ENCODE data around the gene CABP2.
"Not testable (repeated sequence)": the region's sequence is repeated elsewhere in the genome, so short reads cannot be mapped to it uniquely, and the experiment has no call there.

Gene CABP2

GRCh38 chr11:67493548-67494370 lies 29.5 kb downstream of the CABP2 start:
- no peak for FAIRE-seq

GRCh38 chr11:67492801-67493547 lies 30.3 kb downstream of the CABP2 start:
- FAIRE-seq: no peak

GRCh38 chr11:67492069-67492727 lies 31.0 kb downstream of the CABP2 start:
- no peak for FAIRE-seq

GRCh38 chr11:67491276-67492068 lies 31.8 kb downstream of the CABP2 start:
- no peak for FAIRE-seq

GRCh38 chr11:67490727-67491065 lies 32.5 kb downstream of the CABP2 start:
- no peak for FAIRE-seq

GRCh38 chr11:67489885-67490726 lies 33.1 kb downstream of the CABP2 start:
- FAIRE-seq: no peak

- FAIRE-seq: no peak
Observed at GRCh38 chr11:67489203-67489884, 33.9 kb downstream of the CABP2 start.

GRCh38 chr11:67486481-67487195 lies 36.6 kb downstream of the CABP2 start:
- no peak for FAIRE-seq

GRCh38 chr11:67485873-67486361 lies 37.3 kb downstream of the CABP2 start:
- not testable (repeated sequence) for FAIRE-seq

GRCh38 chr11:67484847-67485311 lies 38.4 kb downstream of the CABP2 start:
- FAIRE-seq: no peak

GRCh38 chr11:67483831-67484665 lies 39.2 kb downstream of the CABP2 start:
- no peak for FAIRE-seq

GRCh38 chr11:67482827-67483798 lies 40.1 kb downstream of the CABP2 start, which contains the start of gene AIP:
Gene AIP, plus strand, starts transcription at chr11:67483026. Its CDS starts 133 bp downstream, at chr11:67483159.
- peak; percentile 64 for FAIRE-seq

GRCh38 chr11:67482275-67482826 lies 40.9 kb downstream of the CABP2 start:
- FAIRE-seq: no peak

GRCh38 chr11:67477344-67478050 lies 45.7 kb downstream of the CABP2 start:
- not testable (repeated sequence) for FAIRE-seq

GRCh38 chr11:67476692-67477091 lies 46.6 kb downstream of the CABP2 start:
- FAIRE-seq: not testable (repeated sequence)

GRCh38 chr11:67472882-67473281 lies 50.4 kb downstream of the CABP2 start:
- no peak for FAIRE-seq

Data from endometrium (tissue), 2 donors.